ENCODE measurements around the gene CHCHD6. TPM values are rescaled to one million over a fixed set of nuclear protein-coding genes. Genes with fewer than 3 reads are reported as not detected.

Gene CHCHD6
- total and polyA plus RNA-seq, 4 donors = 2.0 to 5.1 (median 3.9) TPM

- Histone ChIP-seq H3K36me3 (ENCODE audit: control insufficient read depth in 4 of 4, insufficient read depth in 3 of 4, low read depth in 1 of 4, low read length in 3 of 4) (no peaks in the 10 kb centered on the region), H3K27ac (ENCODE audit: low read depth in 1 of 2, low read length in 2 of 2) (no peak overlapping the region), H3K27me3 (ENCODE audit: control insufficient read depth in 4 of 4, insufficient read depth in 4 of 4, low read length in 3 of 4) (no peaks in the 10 kb centered on the region), H3K9me3 (ENCODE audit: control insufficient read depth in 4 of 4, low read length in 3 of 4) (no peaks in the 10 kb centered on the region), H3K4me1 (ENCODE audit: control insufficient read depth in 4 of 4, insufficient read depth in 4 of 4, low read length in 3 of 4) (peaks cover 0 to 4% (median 0%) of the 10 kb centered on the region in 4 donors), H3K9ac (ENCODE audit: low read depth in 1 of 2, low read length in 2 of 2) (no peak overlapping the region), H3K4me3 (ENCODE audit: low read depth in 1 of 3, low read length in 3 of 3) (no peak overlapping the region)
- TF ChIP-seq GABPA (IDR thresholded peaks at IDR 0.05 in 1 of 2, conservative IDR thresholded peaks at IDR 0.05 in 1 of 2) = no peak
- TF ChIP-seq CTCF (IDR thresholded peaks at IDR 0.05; ENCODE audit: low read depth, low read length, missing input control) = no peak
- no peak for TF ChIP-seq RXRA (IDR thresholded peaks at IDR 0.05)
- TF ChIP-seq RAD21 (IDR thresholded peaks at IDR 0.05) = no peak
- TF ChIP-seq NR2F2 (IDR thresholded peaks at IDR 0.05) = no peak
- TF ChIP-seq HNF4A (conservative IDR thresholded peaks at IDR 0.05) = no peak
- no peak for TF ChIP-seq EGR1 (IDR thresholded peaks at IDR 0.05; ENCODE audit: low read depth in 2 of 2)
- no peak for TF ChIP-seq JUND (IDR thresholded peaks at IDR 0.05)
- TF ChIP-seq TAF1 (conservative IDR thresholded peaks at IDR 0.05) = no peak
- TF ChIP-seq FOXA2 (IDR thresholded peaks at IDR 0.05) = no peak
- TF ChIP-seq YY1 (IDR thresholded peaks at IDR 0.05) = no peak
- TF ChIP-seq SP1 (IDR thresholded peaks at IDR 0.05) = no peak
- TF ChIP-seq ATF3 (IDR thresholded peaks at IDR 0.05) = no peak
- no peak for DNase-seq (ENCODE audit: low spot score)
- 85% methylated on average over 8 of the region's 8 CpGs for WGBS
These were observed 257.3 kb downstream of the CHCHD6 start for GRCh38 chr3:126961191-126961790.

- no peaks in the 10 kb centered on the region for H3K9me3 ChIP-seq (ENCODE audit: control insufficient read depth in 4 of 4, low read length in 3 of 4)
- no peak overlapping the region for H3K4me3 ChIP-seq (ENCODE audit: low read depth in 1 of 3, low read length in 3 of 3)
- H3K27ac ChIP-seq (ENCODE audit: low read depth in 1 of 2, low read length in 2 of 2) = no peak overlapping the region
- no peak for TF ChIP-seq ZBTB33 (IDR thresholded peaks at IDR 0.05)
- TF ChIP-seq RXRA (IDR thresholded peaks at IDR 0.05) = no peak
- no peak for TF ChIP-seq NR2F2 (IDR thresholded peaks at IDR 0.05)
- TF ChIP-seq FOXA1 (IDR thresholded peaks at IDR 0.05) = no peak
- no peak for TF ChIP-seq HNF4G (IDR thresholded peaks at IDR 0.05)
- H3K4me1 ChIP-seq (ENCODE audit: control insufficient read depth in 4 of 4, insufficient read depth in 4 of 4, low read length in 3 of 4) = peaks cover 0 to 4% (median 0%) of the 10 kb centered on the region in 4 donors
- H3K9ac ChIP-seq (ENCODE audit: low read depth in 1 of 2, low read length in 2 of 2) = no peak overlapping the region
- H3K27me3 ChIP-seq (ENCODE audit: control insufficient read depth in 4 of 4, insufficient read depth in 4 of 4, low read length in 3 of 4) = no peaks in the 10 kb centered on the region
- H3K36me3 ChIP-seq (ENCODE audit: control insufficient read depth in 4 of 4, insufficient read depth in 3 of 4, low read depth in 1 of 4, low read length in 3 of 4) = no peaks in the 10 kb centered on the region
- 82% methylated on average over 11 of the region's 11 CpGs for WGBS
- no peak for DNase-seq (ENCODE audit: low spot score)
These were observed 257.9 kb downstream of the CHCHD6 start for GRCh38 chr3:126961791-126962461.

Measured in liver (tissue), 9 donors.